B cell (primary cell): ENCODE measurements around the gene RMDN2.

Experiments
- EZH2 ChIP-seq: IDR thresholded peaks from 2 replicates; pipeline ENCODE4 v1.6.1; 2012; ENCODE audit warnings: borderline replicate concordance, low read depth, mild to moderate bottlenecking, moderate library complexity, low read length; ENCODE audit not compliant: insufficient read depth, poor library complexity, severe bottlenecking
- TF ChIP-seq, protein P1 (sequence below): fragments of 200-600 bp; IDR thresholded peaks from one replicate; pipeline ENCODE4 v1.8.0; 2022; ENCODE audit warnings: antibody characterized with exemption, mild to moderate bottlenecking

GRCh38 chr2:37971971-37972370 is 46.9 kb downstream of the RMDN2 start:
- TF ChIP-seq, protein P1, sequence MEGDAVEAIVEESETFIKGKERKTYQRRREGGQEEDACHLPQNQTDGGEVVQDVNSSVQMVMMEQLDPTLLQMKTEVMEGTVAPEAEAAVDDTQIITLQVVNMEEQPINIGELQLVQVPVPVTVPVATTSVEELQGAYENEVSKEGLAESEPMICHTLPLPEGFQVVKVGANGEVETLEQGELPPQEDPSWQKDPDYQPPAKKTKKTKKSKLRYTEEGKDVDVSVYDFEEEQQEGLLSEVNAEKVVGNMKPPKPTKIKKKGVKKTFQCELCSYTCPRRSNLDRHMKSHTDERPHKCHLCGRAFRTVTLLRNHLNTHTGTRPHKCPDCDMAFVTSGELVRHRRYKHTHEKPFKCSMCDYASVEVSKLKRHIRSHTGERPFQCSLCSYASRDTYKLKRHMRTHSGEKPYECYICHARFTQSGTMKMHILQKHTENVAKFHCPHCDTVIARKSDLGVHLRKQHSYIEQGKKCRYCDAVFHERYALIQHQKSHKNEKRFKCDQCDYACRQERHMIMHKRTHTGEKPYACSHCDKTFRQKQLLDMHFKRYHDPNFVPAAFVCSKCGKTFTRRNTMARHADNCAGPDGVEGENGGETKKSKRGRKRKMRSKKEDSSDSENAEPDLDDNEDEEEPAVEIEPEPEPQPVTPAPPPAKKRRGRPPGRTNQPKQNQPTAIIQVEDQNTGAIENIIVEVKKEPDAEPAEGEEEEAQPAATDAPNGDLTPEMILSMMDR, result no peak
- no peak for TF ChIP-seq EZH2
